Neural progenitor cell (in vitro differentiated cells): ENCODE measurements around the gene KDM5B.

Experiments used
- EZH2 ChIP-seq: fragments of 200-600 bp; sonication (generic); IDR thresholded peaks from 2 replicates; pipeline ENCODE4 v1.6.1; 2017; ENCODE audit warnings: antibody characterized with exemption, mild to moderate bottlenecking, moderate library complexity
- EZH2phosphoT487 ChIP-seq: fragments of 200-600 bp; sonication (generic); IDR thresholded peaks from 2 replicates; pipeline ENCODE4 v1.6.1; 2017; ENCODE audit warnings: antibody characterized with exemption

GRCh38 chr1:202802034-202802433 lies 6.2 kb downstream of the KDM5B start:
- TF ChIP-seq EZH2phosphoT487 (no peak), EZH2 (no peak)
